ENCODE measurements around the gene KLHL13.

Gene KLHL13

DNA sequence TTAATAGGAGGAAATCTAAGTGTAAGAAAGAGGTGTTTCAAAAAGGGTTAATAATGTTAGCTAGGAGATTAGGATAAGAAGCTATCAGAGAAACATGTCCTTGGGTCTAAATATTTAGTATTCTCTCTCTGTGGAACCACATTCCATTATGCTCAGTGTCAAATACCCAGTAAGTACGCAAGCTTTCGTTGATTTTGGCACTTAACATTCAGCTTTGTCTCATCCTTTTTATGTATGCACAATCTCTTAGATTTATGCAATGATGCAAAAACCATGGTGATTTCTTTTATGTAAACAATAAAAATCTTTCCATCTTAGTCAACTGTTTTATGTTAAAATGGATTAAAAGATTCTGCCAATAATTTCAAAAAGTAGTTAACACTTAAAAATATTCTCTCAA is 129.2 kb downstream of the KLHL13 start:
- DNase-seq, result no peak
- Mint-ChIP-seq H3K4me1 (no peaks in the 10 kb centered on the region), H3K36me3 (ENCODE audit: low read depth) (no peaks in the 10 kb centered on the region)

DNA sequence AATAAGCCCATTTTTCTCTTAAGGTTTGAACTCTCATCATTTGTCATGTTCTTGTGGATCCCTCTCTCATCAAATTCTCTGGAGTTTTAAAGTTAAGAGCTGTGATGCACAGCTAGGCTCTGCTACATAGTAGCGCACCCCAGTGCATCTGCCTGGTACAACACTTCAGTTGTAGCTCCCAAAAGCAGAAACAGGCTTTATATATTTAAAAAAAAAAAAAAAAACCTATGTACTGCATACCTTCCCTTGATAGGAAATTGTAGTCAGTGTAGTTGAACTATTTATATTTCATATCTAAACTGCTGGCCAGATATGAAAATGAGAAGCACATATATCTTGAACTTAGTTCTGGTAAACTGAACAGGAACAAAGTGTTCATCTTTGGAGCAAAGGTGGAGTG is 131.4 kb downstream of the KLHL13 start:
- Mint-ChIP-seq H3K4me3 (no peak overlapping the region), H3K9me3 (peaks cover 7% of the 10 kb centered on the region), H3K27me3 (ENCODE audit: low read depth, poor library complexity) (no peaks in the 10 kb centered on the region), H3K4me1 (no peaks in the 10 kb centered on the region), H3K27ac (no peak overlapping the region), H3K36me3 (ENCODE audit: low read depth) (no peaks in the 10 kb centered on the region)
- no peak for DNase-seq
- TF ChIP-seq CTCF (IDR thresholded peaks at IDR 0.05), result peak; percentile 19

More for the DNA sequence above, 129.2 kb downstream of the KLHL13 start:
- H3K27me3 Mint-ChIP-seq (ENCODE audit: low read depth, poor library complexity), result peaks cover 4% of the 10 kb centered on the region
- no peak overlapping the region for H3K27ac Mint-ChIP-seq
- peaks cover 14% of the 10 kb centered on the region for H3K9me3 Mint-ChIP-seq
- no peak for TF ChIP-seq CTCF (IDR thresholded peaks at IDR 0.05)
- H3K4me3 Mint-ChIP-seq, result no peak overlapping the region

- H3K4me3 Mint-ChIP-seq, result no peak overlapping the region
- no peak for DNase-seq
- no peaks in the 10 kb centered on the region for H3K36me3 Mint-ChIP-seq (ENCODE audit: low read depth)
- no peaks in the 10 kb centered on the region for H3K4me1 Mint-ChIP-seq
- H3K27me3 Mint-ChIP-seq (ENCODE audit: low read depth, poor library complexity), result no peaks in the 10 kb centered on the region
- no peak overlapping the region for H3K27ac Mint-ChIP-seq
- H3K9me3 Mint-ChIP-seq, result peaks cover 4% of the 10 kb centered on the region
- no peak for TF ChIP-seq CTCF (IDR thresholded peaks at IDR 0.05)
Measured at GRCh38 chrX:117982694-117983392, 133.8 kb downstream of the KLHL13 start.

DNA sequence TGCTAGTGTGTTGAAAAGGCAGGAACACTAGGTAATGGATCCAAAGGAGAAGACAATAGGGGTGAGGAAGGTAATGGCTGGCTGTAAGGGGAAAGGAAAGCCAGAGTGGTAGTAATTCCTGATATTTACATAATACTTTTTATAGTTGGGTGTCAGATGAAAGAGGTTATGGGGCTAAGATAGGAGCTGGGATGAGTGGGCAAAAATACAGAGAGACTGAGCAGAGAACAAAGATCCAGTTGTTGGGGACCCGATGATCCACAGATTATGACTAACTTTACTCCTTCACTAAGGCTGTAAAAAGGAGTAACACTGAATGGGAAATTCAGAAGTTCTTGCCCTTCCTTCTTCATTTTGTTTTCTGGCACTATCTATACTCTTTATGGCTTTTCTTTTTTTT is 138.2 kb downstream of the KLHL13 start:
- H3K36me3 Mint-ChIP-seq (ENCODE audit: low read depth), result no peaks in the 10 kb centered on the region
- no peaks in the 10 kb centered on the region for H3K9me3 Mint-ChIP-seq
- H3K27me3 Mint-ChIP-seq (ENCODE audit: low read depth, poor library complexity), result peaks cover 5% of the 10 kb centered on the region
- DNase-seq, result no peak
- TF ChIP-seq CTCF (IDR thresholded peaks at IDR 0.05), result no peak
- H3K27ac Mint-ChIP-seq, result no peak overlapping the region
- no peak overlapping the region for H3K4me3 Mint-ChIP-seq
- H3K4me1 Mint-ChIP-seq, result peaks cover 3% of the 10 kb centered on the region

- no peak for DNase-seq
- H3K4me3 Mint-ChIP-seq, result no peak overlapping the region
Measured at GRCh38 chrX:117977526-117977925, 139.1 kb downstream of the KLHL13 start.

More at GRCh38 chrX:117977526-117977925, 139.1 kb downstream of the KLHL13 start:
- Mint-ChIP-seq H3K9me3 (no peaks in the 10 kb centered on the region), H3K36me3 (ENCODE audit: low read depth) (no peaks in the 10 kb centered on the region), H3K27ac (no peak overlapping the region), H3K27me3 (ENCODE audit: low read depth, poor library complexity) (peaks cover 7% of the 10 kb centered on the region), H3K4me1 (peaks cover 5% of the 10 kb centered on the region)
- TF ChIP-seq CTCF (IDR thresholded peaks at IDR 0.05), result no peak

Data from nephron progenitor cell (in vitro differentiated cells).